Measurements from ENCODE around the gene CEP78. TPM values are rescaled to one million over a fixed set of nuclear protein-coding genes. Genes with fewer than 3 reads are reported as not detected.
"Not testable (repeated sequence)": the region's sequence is repeated elsewhere in the genome, so short reads cannot be mapped to it uniquely, and the experiment has no call there.

The CEP78 gene
- total RNA-seq, 1 donor from 2014 or later, result 29.7 TPM

DNA sequence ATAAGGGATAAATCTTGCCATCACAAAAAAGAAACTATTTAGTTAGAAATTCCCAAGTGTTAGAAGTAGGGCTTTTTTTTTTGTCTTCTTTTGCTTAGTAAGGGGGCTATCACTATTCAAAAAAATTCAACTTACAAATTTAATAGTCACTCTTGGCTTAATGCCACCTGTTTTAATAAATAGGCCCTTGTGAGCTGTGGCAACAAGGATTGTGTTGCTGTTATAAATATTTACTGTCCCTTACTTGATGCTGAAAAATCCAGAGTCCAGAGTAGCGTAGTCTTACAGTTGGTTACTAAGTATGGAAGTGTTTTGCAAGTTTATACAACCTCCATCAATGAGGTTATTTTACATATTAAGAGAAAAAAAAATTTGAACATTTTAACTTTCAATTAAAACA is 21.4 kb upstream of the CEP78 start:
- no peak overlapping the region for H3K27ac Mint-ChIP-seq (ENCODE audit: unreplicated experiment)
- no peaks in the 10 kb centered on the region for H3K9me3 Mint-ChIP-seq (ENCODE audit: unreplicated experiment)
- no peaks in the 10 kb centered on the region for H3K4me1 Mint-ChIP-seq (ENCODE audit: low read depth, unreplicated experiment)
- TF ChIP-seq, protein P1, sequence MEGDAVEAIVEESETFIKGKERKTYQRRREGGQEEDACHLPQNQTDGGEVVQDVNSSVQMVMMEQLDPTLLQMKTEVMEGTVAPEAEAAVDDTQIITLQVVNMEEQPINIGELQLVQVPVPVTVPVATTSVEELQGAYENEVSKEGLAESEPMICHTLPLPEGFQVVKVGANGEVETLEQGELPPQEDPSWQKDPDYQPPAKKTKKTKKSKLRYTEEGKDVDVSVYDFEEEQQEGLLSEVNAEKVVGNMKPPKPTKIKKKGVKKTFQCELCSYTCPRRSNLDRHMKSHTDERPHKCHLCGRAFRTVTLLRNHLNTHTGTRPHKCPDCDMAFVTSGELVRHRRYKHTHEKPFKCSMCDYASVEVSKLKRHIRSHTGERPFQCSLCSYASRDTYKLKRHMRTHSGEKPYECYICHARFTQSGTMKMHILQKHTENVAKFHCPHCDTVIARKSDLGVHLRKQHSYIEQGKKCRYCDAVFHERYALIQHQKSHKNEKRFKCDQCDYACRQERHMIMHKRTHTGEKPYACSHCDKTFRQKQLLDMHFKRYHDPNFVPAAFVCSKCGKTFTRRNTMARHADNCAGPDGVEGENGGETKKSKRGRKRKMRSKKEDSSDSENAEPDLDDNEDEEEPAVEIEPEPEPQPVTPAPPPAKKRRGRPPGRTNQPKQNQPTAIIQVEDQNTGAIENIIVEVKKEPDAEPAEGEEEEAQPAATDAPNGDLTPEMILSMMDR (IDR thresholded peaks at IDR 0.05; ENCODE audit: partially characterized antibody, unreplicated experiment), result no peak
- H3K27me3 Mint-ChIP-seq (ENCODE audit: unreplicated experiment), result no peaks in the 10 kb centered on the region
- no peak for DNase-seq
- no peaks in the 10 kb centered on the region for H3K36me3 Mint-ChIP-seq (ENCODE audit: unreplicated experiment)
- no peak overlapping the region for H3K4me3 Mint-ChIP-seq (ENCODE audit: unreplicated experiment)

- Mint-ChIP-seq H3K27me3 (ENCODE audit: unreplicated experiment) (no peaks in the 10 kb centered on the region), H3K27ac (ENCODE audit: unreplicated experiment) (no peak overlapping the region), H3K9me3 (ENCODE audit: unreplicated experiment) (no peaks in the 10 kb centered on the region), H3K4me3 (ENCODE audit: unreplicated experiment) (no peak overlapping the region), H3K36me3 (ENCODE audit: unreplicated experiment) (no peaks in the 10 kb centered on the region), H3K4me1 (ENCODE audit: low read depth, unreplicated experiment) (no peaks in the 10 kb centered on the region)
- no peak for DNase-seq
- TF ChIP-seq, protein P1 (IDR thresholded peaks at IDR 0.05; ENCODE audit: partially characterized antibody, unreplicated experiment), result no peak
These were observed 20.2 kb upstream of the CEP78 start for GRCh38 chr9:78215706-78216105.

DNA sequence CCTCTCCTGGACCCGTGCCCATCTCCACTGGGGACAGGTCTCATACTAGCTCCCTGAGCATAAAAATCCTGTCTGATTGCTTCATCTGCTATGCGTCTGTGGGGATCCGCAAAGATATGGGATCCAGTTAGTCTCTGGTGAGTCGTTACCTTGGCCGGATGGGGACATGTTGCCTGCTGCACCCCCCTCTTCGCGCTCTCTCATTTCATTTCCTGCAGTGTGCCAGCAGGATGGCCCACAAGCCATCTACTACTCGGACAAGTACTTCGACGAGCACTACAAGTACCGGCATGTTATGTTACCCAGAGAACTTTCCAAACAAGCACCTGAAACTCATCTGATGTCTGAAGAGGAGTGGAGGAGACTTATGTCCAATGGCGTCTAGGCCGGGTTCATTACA is 17.0 kb upstream of the CEP78 start:
- no peak overlapping the region for H3K27ac Mint-ChIP-seq (ENCODE audit: unreplicated experiment)
- H3K36me3 Mint-ChIP-seq (ENCODE audit: unreplicated experiment), result no peaks in the 10 kb centered on the region
- H3K4me3 Mint-ChIP-seq (ENCODE audit: unreplicated experiment), result no peak overlapping the region
- no peaks in the 10 kb centered on the region for H3K27me3 Mint-ChIP-seq (ENCODE audit: unreplicated experiment)
- no peaks in the 10 kb centered on the region for H3K4me1 Mint-ChIP-seq (ENCODE audit: low read depth, unreplicated experiment)
- DNase-seq, result no peak
- TF ChIP-seq, protein P1 (IDR thresholded peaks at IDR 0.05; ENCODE audit: partially characterized antibody, unreplicated experiment), result no peak
- H3K9me3 Mint-ChIP-seq (ENCODE audit: unreplicated experiment), result peaks cover 1% of the 10 kb centered on the region

DNA sequence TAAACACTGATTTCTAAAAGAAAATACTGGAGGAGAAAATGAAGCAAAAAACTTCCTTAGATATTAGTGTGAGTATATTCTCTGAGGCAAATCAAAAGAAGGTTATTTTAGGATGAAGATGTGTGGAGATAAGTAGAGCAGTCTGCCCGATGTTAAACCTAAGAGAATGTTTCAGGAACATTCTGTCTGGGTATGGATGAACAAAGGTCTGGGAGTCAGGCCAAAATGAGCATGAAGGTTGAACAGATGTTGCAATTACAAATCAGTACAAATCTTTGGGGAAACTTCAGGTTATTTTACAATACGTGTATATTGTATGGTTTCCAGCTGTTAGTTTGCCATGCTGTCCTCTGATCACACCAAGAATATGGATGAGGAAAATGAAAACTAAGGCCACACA is 14.4 kb upstream of the CEP78 start:
- Mint-ChIP-seq H3K4me3 (ENCODE audit: unreplicated experiment) (no peak overlapping the region), H3K9me3 (ENCODE audit: unreplicated experiment) (peaks cover 1% of the 10 kb centered on the region), H3K27ac (ENCODE audit: unreplicated experiment) (no peak overlapping the region), H3K4me1 (ENCODE audit: low read depth, unreplicated experiment) (no peaks in the 10 kb centered on the region), H3K27me3 (ENCODE audit: unreplicated experiment) (no peaks in the 10 kb centered on the region), H3K36me3 (ENCODE audit: unreplicated experiment) (no peaks in the 10 kb centered on the region)
- TF ChIP-seq, protein P1 (IDR thresholded peaks at IDR 0.05; ENCODE audit: partially characterized antibody, unreplicated experiment), result no peak
- DNase-seq, result no peak

DNA sequence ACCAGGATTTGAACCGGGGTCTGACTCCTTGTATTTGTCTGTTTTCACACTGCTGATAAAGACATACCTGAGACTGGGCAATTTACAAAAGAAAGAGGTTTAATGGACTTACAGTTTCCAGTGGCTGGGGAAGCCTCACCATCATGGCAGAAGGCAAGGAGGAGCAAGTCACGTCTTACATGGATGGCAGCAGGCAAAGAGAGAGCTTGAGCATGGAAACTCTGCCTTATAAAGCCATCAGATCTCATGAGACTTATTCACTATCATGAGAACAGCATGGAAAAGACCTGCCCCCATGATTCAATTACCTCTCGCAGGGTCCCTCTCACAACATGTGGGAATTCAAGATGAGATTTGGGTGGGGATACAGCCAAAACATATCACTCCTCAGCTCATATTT is 14.0 kb upstream of the CEP78 start:
- not testable (repeated sequence) for H3K9me3 Mint-ChIP-seq (ENCODE audit: unreplicated experiment)

GRCh38 chr9:78230761-78231160 is 5.1 kb upstream of the CEP78 start:
- Mint-ChIP-seq H3K9me3 (ENCODE audit: unreplicated experiment) (no peaks in the 10 kb centered on the region), H3K4me3 (ENCODE audit: unreplicated experiment) (no peak overlapping the region), H3K36me3 (ENCODE audit: unreplicated experiment) (no peaks in the 10 kb centered on the region), H3K4me1 (ENCODE audit: low read depth, unreplicated experiment) (no peaks in the 10 kb centered on the region), H3K27me3 (ENCODE audit: unreplicated experiment) (no peaks in the 10 kb centered on the region), H3K27ac (ENCODE audit: unreplicated experiment) (no peak overlapping the region)
- TF ChIP-seq, protein P1 (IDR thresholded peaks at IDR 0.05; ENCODE audit: partially characterized antibody, unreplicated experiment), result no peak
- no peak for DNase-seq

More for the DNA sequence above, 14.0 kb upstream of the CEP78 start:
- not testable (repeated sequence) for H3K27ac Mint-ChIP-seq (ENCODE audit: unreplicated experiment); H3K27me3 Mint-ChIP-seq (ENCODE audit: unreplicated experiment); H3K4me1 Mint-ChIP-seq (ENCODE audit: low read depth, unreplicated experiment); H3K4me3 Mint-ChIP-seq (ENCODE audit: unreplicated experiment); DNase-seq; H3K36me3 Mint-ChIP-seq (ENCODE audit: unreplicated experiment)

- not testable (repeated sequence) for H3K27ac Mint-ChIP-seq (ENCODE audit: unreplicated experiment); H3K27me3 Mint-ChIP-seq (ENCODE audit: unreplicated experiment); H3K9me3 Mint-ChIP-seq (ENCODE audit: unreplicated experiment); H3K4me1 Mint-ChIP-seq (ENCODE audit: low read depth, unreplicated experiment); H3K36me3 Mint-ChIP-seq (ENCODE audit: unreplicated experiment); DNase-seq; H3K4me3 Mint-ChIP-seq (ENCODE audit: unreplicated experiment)
These were observed 3.4 kb upstream of the CEP78 start for GRCh38 chr9:78232471-78232870.
